PC-3 (cell line): ENCODE data around the gene CMTM4. TPM values are rescaled to one million over a fixed set of nuclear protein-coding genes. Genes with fewer than 3 reads are reported as not detected.
"Not testable (repeated sequence)": the region's sequence is repeated elsewhere in the genome, so short reads cannot be mapped to it uniquely, and the experiment has no call there.

Experiments
- ATAC-seq: fragments of 200-7000 bp; cut with Tn5 transposase; 2 replicates; pipeline ENCODE4 v1.9.1; 2020; ENCODE audit warnings: mild to moderate bottlenecking, moderate library complexity
- BruUV-seq: library from RNA; stranded (reverse); fragments of 400-500 nt; replicated peaks from 2 replicates; lab custom pipeline; 2021; lab: Mats Ljungman, UMichigan
- CTCF ChIA-PET: fragments of 300-600 bp; sonication (Branson Sonifier 250); formaldehyde crosslinking; loops from one replicate; lab custom pipeline; 2022; ENCODE audit warnings: antibody characterized with exemption; lab: Charles Lee
- POLR2A ChIA-PET: fragments of 300-600 bp; sonication (Branson Sonifier 250); formaldehyde crosslinking; loops from one replicate; lab custom pipeline; 2022; ENCODE audit warnings: antibody characterized with exemption; ENCODE audit not compliant: unreplicated experiment; lab: Charles Lee
- DNase-seq: peaks from one replicate; pipeline ENCODE4 v3.0.0-alpha.2; 2015
- H2AFZ ChIP-seq: fragments of 300-600 bp; sonication (generic); 2 replicates; pipeline ENCODE4 v1.6.0; 2016; ENCODE audit warnings: antibody characterized with exemption, low read length
- H3F3A ChIP-seq: fragments of 300-600 bp; sonication (generic); one replicate; pipeline ENCODE4 v1.6.0; 2017; ENCODE audit warnings: antibody characterized with exemption, low read length, control low read depth, mild to moderate bottlenecking; ENCODE audit not compliant: unreplicated experiment
- H3K27ac ChIP-seq: fragments of 300-600 bp; sonication (generic); 2 replicates; pipeline ENCODE4 v1.5.1; 2016; ENCODE audit warnings: mild to moderate bottlenecking, low read length
- H3K27me3 ChIP-seq: fragments of 300-600 bp; sonication (generic); 2 replicates; pipeline ENCODE4 v1.6.1; 2016; ENCODE audit warnings: low read length, mixed read lengths
- H3K36me3 ChIP-seq: fragments of 300-600 bp; sonication (generic); 2 replicates; pipeline ENCODE4 v1.6.1; 2016; ENCODE audit warnings: low read depth, mixed run types, low read length, mixed read lengths
- H3K4me1 ChIP-seq: fragments of 300-600 bp; sonication (generic); 2 replicates; pipeline ENCODE4 v1.5.1; 2016; ENCODE audit warnings: low read length; ENCODE audit not compliant: insufficient read depth
- H3K4me2 ChIP-seq: fragments of 300-600 bp; sonication (generic); 2 replicates; pipeline ENCODE4 v1.6.0; 2016; ENCODE audit warnings: low read length
- H3K4me3 ChIP-seq: fragments of 300-600 bp; sonication (generic); 2 replicates; pipeline ENCODE4 v1.5.1; 2016; ENCODE audit warnings: mild to moderate bottlenecking, low read length, mixed read lengths
- H3K79me2 ChIP-seq: fragments of 300-600 bp; sonication (generic); 2 replicates; pipeline ENCODE4 v1.6.1; 2017; ENCODE audit warnings: low read length, mixed read lengths
- H3K9ac ChIP-seq: fragments of 300-600 bp; sonication (generic); 2 replicates; pipeline ENCODE4 v1.6.0; 2016; ENCODE audit warnings: mild to moderate bottlenecking, low read length
- H3K9me2 ChIP-seq: fragments of 300-600 bp; sonication (generic); replicated peaks from 2 replicates; pipeline ENCODE4 v1.6.1; 2016; ENCODE audit warnings: mixed run types, low read length, mixed read lengths
- H3K9me3 ChIP-seq: fragments of 300-600 bp; sonication (generic); 2 replicates; pipeline ENCODE4 v1.6.1; 2016; ENCODE audit warnings: low read length, mixed read lengths
- H4K20me1 ChIP-seq: fragments of 300-600 bp; sonication (generic); 2 replicates; pipeline ENCODE4 v1.6.1; 2016; ENCODE audit warnings: low read length, mixed read lengths
- CTCF ChIP-seq: fragments of 300-600 bp; sonication (generic); conservative IDR thresholded peaks from 2 replicates; pipeline ENCODE4 v1.5.1; 2017; ENCODE audit warnings: antibody characterized with exemption, low read depth, mild to moderate bottlenecking, low read length
- EZH2 ChIP-seq: fragments of 300-600 bp; sonication (generic); IDR thresholded peaks from one replicate; pipeline ENCODE4 v1.6.1; 2017; ENCODE audit warnings: antibody characterized with exemption, mild to moderate bottlenecking, low read length; ENCODE audit not compliant: unreplicated experiment
- EZH2phosphoT487 ChIP-seq: fragments of 300-600 bp; sonication (generic); IDR thresholded peaks from 2 replicates; pipeline ENCODE4 v1.6.1; 2018; ENCODE audit warnings: mild to moderate bottlenecking, antibody characterized with exemption, low read length, borderline replicate concordance
- intact Hi-C: fragments of 100-400 bp; cut with micrococcal nuclease; formaldehyde crosslinking; loops from 2 replicates; pipeline ENCODE4 v1.9.0; 2023
- total RNA-seq: library from RNA; depleted of rRNA; stranded (reverse); fragments of >200 nt; gene quantifications from 2 replicates; pipeline ENCODE4 v1.2.3, GENCODE V29; 2014

CMTM4 gene
- total RNA-seq, 1 experiment from 2014 or later: 16.9 TPM

- ChIA-PET CTCF (interaction anchor here (0.5 kb wide), 1 partner anchor 141 kb away, joined by 3 read pairs; no protein-coding TSS in a partner anchor), POLR2A (no interaction called here)
- no peak for DNase-seq
- intact Hi-C loops: no loop called here
- no peak for TF ChIP-seq CTCF
- TF ChIP-seq EZH2phosphoT487: no peak
- TF ChIP-seq EZH2: no peak
- Histone ChIP-seq H3K9me2 (no peaks in the 10 kb centered on the region), H3K27me3 (no peaks in the 10 kb centered on the region), H3F3A (no peaks in the 10 kb centered on the region), H3K36me3 (no peaks in the 10 kb centered on the region), H3K4me1 (no peaks in the 10 kb centered on the region), H3K4me3 (no peak overlapping the region), H3K9ac (no peak overlapping the region), H3K27ac (no peak overlapping the region), H2AFZ (no peak overlapping the region), H3K79me2 (no peaks in the 10 kb centered on the region), H4K20me1 (no peaks in the 10 kb centered on the region), H3K9me3 (no peaks in the 10 kb centered on the region), H3K4me2 (no peak overlapping the region)
- BruUV-seq: no TSS peak
- ATAC-seq: no peak
Measured at GRCh38 chr16:66636199-66636598, 60.3 kb downstream of the CMTM4 start.

GRCh38 chr16:66635406-66635805 is 61.1 kb downstream of the CMTM4 start:
- no peak overlapping the region for H3K9ac ChIP-seq
- no peaks in the 10 kb centered on the region for H3K27me3 ChIP-seq
- no peak for ATAC-seq
- no peaks in the 10 kb centered on the region for H3K9me2 ChIP-seq
- H3K27ac ChIP-seq: no peak overlapping the region
- no peak for DNase-seq
- H3K4me1 ChIP-seq: no peaks in the 10 kb centered on the region
- no peaks in the 10 kb centered on the region for H3F3A ChIP-seq
- H2AFZ ChIP-seq: no peak overlapping the region
- H4K20me1 ChIP-seq: no peaks in the 10 kb centered on the region
- CTCF ChIA-PET: no interaction called here
- BruUV-seq: no TSS peak
- no peaks in the 10 kb centered on the region for H3K79me2 ChIP-seq
- POLR2A ChIA-PET: no interaction called here
- no peaks in the 10 kb centered on the region for H3K36me3 ChIP-seq
- no peak overlapping the region for H3K4me3 ChIP-seq
- intact Hi-C loops: no loop called here
- H3K4me2 ChIP-seq: no peak overlapping the region
- H3K9me3 ChIP-seq: no peaks in the 10 kb centered on the region
- TF ChIP-seq EZH2phosphoT487: no peak
- no peak for TF ChIP-seq CTCF
- no peak for TF ChIP-seq EZH2

GRCh38 chr16:66634527-66635196 is 61.9 kb downstream of the CMTM4 start:
- Histone ChIP-seq H3K4me2 (no peak overlapping the region), H3K27ac (no peak overlapping the region), H3K4me1 (no peaks in the 10 kb centered on the region), H3K36me3 (no peaks in the 10 kb centered on the region), H3K79me2 (no peaks in the 10 kb centered on the region), H3K27me3 (no peaks in the 10 kb centered on the region), H3K9me3 (no peaks in the 10 kb centered on the region), H3K9ac (no peak overlapping the region), H3K4me3 (no peak overlapping the region), H2AFZ (no peak overlapping the region), H3K9me2 (no peaks in the 10 kb centered on the region), H4K20me1 (no peaks in the 10 kb centered on the region), H3F3A (no peaks in the 10 kb centered on the region)
- POLR2A ChIA-PET: no interaction called here
- no peak for ATAC-seq
- CTCF ChIA-PET: no interaction called here
- DNase-seq: no peak
- no TSS peak for BruUV-seq
- no peak for TF ChIP-seq CTCF
- no peak for TF ChIP-seq EZH2
- no peak for TF ChIP-seq EZH2phosphoT487
- intact Hi-C loops: no loop called here

- H2AFZ ChIP-seq, H3K36me3 ChIP-seq, DNase-seq, intact Hi-C loops, H3K79me2 ChIP-seq, H3K27me3 ChIP-seq, ATAC-seq, H3K27ac ChIP-seq, H4K20me1 ChIP-seq, BruUV-seq, H3F3A ChIP-seq, POLR2A ChIA-PET, H3K4me1 ChIP-seq, CTCF ChIA-PET, H3K4me3 ChIP-seq, H3K9ac ChIP-seq, H3K9me3 ChIP-seq, H3K4me2 ChIP-seq, H3K9me2 ChIP-seq: not testable (repeated sequence)
Measured at GRCh38 chr16:66631558-66631957, 65.0 kb downstream of the CMTM4 start.
